A673 (cell line): ENCODE results near the gene CEMIP2.

Experiments
- CTCF ChIP-seq: fragments of 300-800, 200-600 bp; sonication (generic); conservative IDR thresholded peaks from 2 replicates; pipeline ENCODE4 v1.5.1; 2017; ENCODE audit warnings: low read depth, mild to moderate bottlenecking, antibody characterized with exemption, low read length, moderate library complexity, mixed read lengths
- EZH2 ChIP-seq: fragments of 200-600 bp; sonication (generic); IDR thresholded peaks from 2 replicates; pipeline ENCODE4 v1.6.1; 2017; ENCODE audit warnings: borderline replicate concordance, low read depth, mild to moderate bottlenecking, mixed read lengths, antibody characterized with exemption, low read length; ENCODE audit not compliant: poor library complexity, severe bottlenecking

GRCh38 chr9:71764463-71764862 is 3.9 kb downstream of the CEMIP2 start:
- no peak for TF ChIP-seq CTCF
- no peak for TF ChIP-seq EZH2
